Activated B cell treated with CpG ODN at 0.5 μM for 24 hours (primary cell): ENCODE data around the gene FOXF1. TPM values are rescaled to one million over a fixed set of nuclear protein-coding genes. Genes with fewer than 3 reads are reported as not detected.
A peak's percentile ranks its signal among the peaks of the same experiment; 100 is the strongest.

Source experiments
- ATAC-seq: fragments of 200-7000 bp; cut with Tn5 transposase; one replicate; pipeline ENCODE4 v1.10.0; 2021; ENCODE audit warnings: low read depth, mild to moderate bottlenecking, moderate library complexity
- CTCF ChIA-PET: fragments of 350-600 bp; sonication (Branson Sonifier 250); formaldehyde crosslinking; loops from one replicate; lab custom pipeline; 2021; ENCODE audit warnings: antibody characterized with exemption; lab: Charles Lee
- POLR2A ChIA-PET: fragments of 350-600 bp; sonication (Branson Sonifier 250); formaldehyde crosslinking; loops from one replicate; lab custom pipeline; 2021; ENCODE audit warnings: antibody characterized with exemption; lab: Charles Lee
- DNase-seq: peaks from one replicate; pipeline ENCODE4 v3.0.0; 2022
- H3K27ac Mint-ChIP-seq: one replicate; pipeline ENCODE4 v1.8.0; 2020; ENCODE audit warnings: mixed read lengths
- H3K27me3 Mint-ChIP-seq: one replicate; pipeline ENCODE4 v1.8.0; 2021; ENCODE audit warnings: mixed read lengths
- H3K36me3 Mint-ChIP-seq: one replicate; pipeline ENCODE4 v1.8.0; 2021; ENCODE audit warnings: low read depth, mixed read lengths
- H3K4me1 Mint-ChIP-seq: one replicate; pipeline ENCODE4 v1.8.0; 2021; ENCODE audit warnings: mixed read lengths
- H3K4me3 Mint-ChIP-seq: one replicate; pipeline ENCODE4 v1.8.0; 2020; ENCODE audit warnings: mild to moderate bottlenecking, mixed read lengths
- H3K9me3 Mint-ChIP-seq: one replicate; pipeline ENCODE4 v1.8.0; 2020; ENCODE audit warnings: mixed read lengths
- intact Hi-C: fragments of 100-400 bp; cut with micrococcal nuclease; formaldehyde crosslinking; loops from one replicate; pipeline ENCODE4 v1.15.1; 2024
- total RNA-seq: library from RNA; stranded (reverse); gene quantifications from 2 replicates; pipeline ENCODE4 v1.2.3, GENCODE V29; 2022
- TF ChIP-seq, protein P1 (sequence below): fragments of 200-600 bp; IDR thresholded peaks from one replicate; pipeline ENCODE4 v1.8.0; 2022; ENCODE audit warnings: antibody characterized with exemption, mild to moderate bottlenecking

FOXF1 gene
- total RNA-seq, 1 donor from 2014 or later: not detected

- intact Hi-C loops: no loop called here
- H3K36me3 Mint-ChIP-seq: peaks cover 30% of the 10 kb centered on the region
- ChIA-PET POLR2A (interaction anchor here (0.6 to 0.7 kb wide), 2 partner anchors 21 to 535 kb away, joined by 3 to 7 read pairs; no protein-coding TSS in a partner anchor), CTCF (no interaction called here)
- DNase-seq (peak; percentile 99), ATAC-seq (peak; percentile 95)
- peaks cover 22% of the 10 kb centered on the region for H3K4me1 Mint-ChIP-seq
- H3K27me3 Mint-ChIP-seq: peaks cover 1% of the 10 kb centered on the region
- H3K27ac Mint-ChIP-seq: peak within 1 kb of the TSS; percentile 95
- H3K4me3 Mint-ChIP-seq: peak within 1 kb of the TSS; percentile 95
- no peaks in the 10 kb centered on the region for H3K9me3 Mint-ChIP-seq
- TF ChIP-seq, protein P1, sequence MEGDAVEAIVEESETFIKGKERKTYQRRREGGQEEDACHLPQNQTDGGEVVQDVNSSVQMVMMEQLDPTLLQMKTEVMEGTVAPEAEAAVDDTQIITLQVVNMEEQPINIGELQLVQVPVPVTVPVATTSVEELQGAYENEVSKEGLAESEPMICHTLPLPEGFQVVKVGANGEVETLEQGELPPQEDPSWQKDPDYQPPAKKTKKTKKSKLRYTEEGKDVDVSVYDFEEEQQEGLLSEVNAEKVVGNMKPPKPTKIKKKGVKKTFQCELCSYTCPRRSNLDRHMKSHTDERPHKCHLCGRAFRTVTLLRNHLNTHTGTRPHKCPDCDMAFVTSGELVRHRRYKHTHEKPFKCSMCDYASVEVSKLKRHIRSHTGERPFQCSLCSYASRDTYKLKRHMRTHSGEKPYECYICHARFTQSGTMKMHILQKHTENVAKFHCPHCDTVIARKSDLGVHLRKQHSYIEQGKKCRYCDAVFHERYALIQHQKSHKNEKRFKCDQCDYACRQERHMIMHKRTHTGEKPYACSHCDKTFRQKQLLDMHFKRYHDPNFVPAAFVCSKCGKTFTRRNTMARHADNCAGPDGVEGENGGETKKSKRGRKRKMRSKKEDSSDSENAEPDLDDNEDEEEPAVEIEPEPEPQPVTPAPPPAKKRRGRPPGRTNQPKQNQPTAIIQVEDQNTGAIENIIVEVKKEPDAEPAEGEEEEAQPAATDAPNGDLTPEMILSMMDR: no peak
These were observed 44.8 kb downstream of the FOXF1 start, which contains the start of gene MTHFSD for GRCh38 chr16:86554917-86555703. TSS of gene MTHFSD (minus strand) at chr16:86555235. CDS start at chr16:86555184, 51 bp downstream.

DNA sequence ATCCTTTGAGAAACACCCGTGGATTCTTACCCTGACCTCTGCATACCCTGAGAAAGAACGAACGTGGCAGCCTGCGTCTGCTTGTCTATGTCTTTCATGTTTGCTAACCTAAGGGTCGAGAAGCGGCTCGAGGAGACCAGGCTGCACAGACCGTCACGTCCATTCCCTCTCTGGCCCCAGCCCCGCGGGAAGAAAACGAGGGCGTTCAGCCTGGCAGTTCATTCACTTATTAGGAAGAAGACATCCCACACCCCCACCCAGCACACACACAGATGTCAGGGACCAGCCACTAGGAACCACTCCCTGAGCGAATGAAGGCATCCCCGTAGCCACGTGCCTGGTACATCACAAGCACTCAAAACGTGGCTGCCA is 45.4 kb downstream of the FOXF1 start:
- intact Hi-C loops: no loop called here
- ChIA-PET CTCF (interaction anchor here (1.2 kb wide), 1 partner anchor 9 kb away, joined by 4 read pairs; no protein-coding TSS in a partner anchor), POLR2A (interaction anchor here (0.6 kb wide), 1 partner anchor 20 kb away, joined by 7 read pairs; no protein-coding TSS in a partner anchor)
- H3K9me3 Mint-ChIP-seq: no peaks in the 10 kb centered on the region
- peaks cover 4% of the 10 kb centered on the region for H3K27me3 Mint-ChIP-seq
- no peak for DNase-seq
- peaks cover 22% of the 10 kb centered on the region for H3K4me1 Mint-ChIP-seq
- H3K27ac Mint-ChIP-seq: peak overlapping the region; percentile 95
- peak overlapping the region; percentile 95 for H3K4me3 Mint-ChIP-seq
- TF ChIP-seq, protein P1: no peak
- no peak for ATAC-seq
- peaks cover 25% of the 10 kb centered on the region for H3K36me3 Mint-ChIP-seq

DNA sequence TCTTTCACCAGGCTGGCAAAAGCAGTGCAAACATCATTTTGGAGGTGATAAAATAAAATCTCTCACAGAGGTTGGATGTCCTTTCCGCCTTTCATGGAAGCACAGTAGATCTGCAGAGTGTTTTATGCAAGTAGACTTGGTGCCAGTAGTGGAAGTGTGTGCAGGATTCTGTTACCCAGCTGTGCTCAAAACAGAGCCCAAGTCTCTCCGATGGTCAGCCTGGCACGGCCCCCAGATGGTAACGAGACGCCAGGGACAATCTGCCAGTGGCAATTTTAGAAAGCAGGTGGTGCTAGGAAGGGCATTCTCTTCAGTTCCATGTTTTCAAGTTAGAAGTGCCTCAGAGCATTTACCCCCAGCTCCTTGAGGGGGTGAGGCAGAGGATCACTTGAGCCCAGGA is 46.2 kb downstream of the FOXF1 start:
- CTCF ChIA-PET: interaction anchor here (1.2 kb wide), 1 partner anchor 8 kb away, joined by 4 read pairs; no protein-coding TSS in a partner anchor
- H3K4me3 Mint-ChIP-seq: no peak overlapping the region
- POLR2A ChIA-PET: no interaction called here
- peaks cover 19% of the 10 kb centered on the region for H3K36me3 Mint-ChIP-seq
- no peak for DNase-seq
- no peak for ATAC-seq
- TF ChIP-seq, protein P1: no peak
- intact Hi-C loops: no loop called here
- peaks cover 22% of the 10 kb centered on the region for H3K4me1 Mint-ChIP-seq
- peaks cover 7% of the 10 kb centered on the region for H3K27me3 Mint-ChIP-seq
- no peak overlapping the region for H3K27ac Mint-ChIP-seq
- H3K9me3 Mint-ChIP-seq: no peaks in the 10 kb centered on the region

GRCh38 chr16:86557587-86557986 is 47.3 kb downstream of the FOXF1 start:
- intact Hi-C loops: no loop called here
- no peak overlapping the region for H3K27ac Mint-ChIP-seq
- H3K27me3 Mint-ChIP-seq: peaks cover 11% of the 10 kb centered on the region
- peaks cover 9% of the 10 kb centered on the region for H3K36me3 Mint-ChIP-seq
- POLR2A ChIA-PET: no interaction called here
- H3K4me1 Mint-ChIP-seq: peaks cover 22% of the 10 kb centered on the region
- no peak overlapping the region for H3K4me3 Mint-ChIP-seq
- H3K9me3 Mint-ChIP-seq: no peaks in the 10 kb centered on the region
- TF ChIP-seq, protein P1: no peak
- no peak for ATAC-seq
- DNase-seq: no peak
- CTCF ChIA-PET: no interaction called here
